GM21576 (cell line): Measurements from ENCODE around the gene EEA1.
A peak's percentile ranks its signal among the peaks of the same experiment; 100 is the strongest.
"Not testable (repeated sequence)": the region's sequence is repeated elsewhere in the genome, so short reads cannot be mapped to it uniquely, and the experiment has no call there.

Experiments
- ATAC-seq: cut with Tn5 transposase; IDR thresholded peaks from one replicate; pipeline ENCODE4 v1.9.1; 2021; ENCODE audit warnings: mild to moderate bottlenecking, moderate library complexity; ENCODE audit not compliant: unreplicated experiment

The EEA1 gene

GRCh38 chr12:92810370-92810769 is 118.7 kb downstream of the EEA1 start:
- ATAC-seq: peak; percentile 68

- ATAC-seq: no peak
Measured at GRCh38 chr12:92803903-92804302, 125.2 kb downstream of the EEA1 start.

GRCh38 chr12:92802906-92803305 is 126.2 kb downstream of the EEA1 start:
- ATAC-seq: no peak

- no peak for ATAC-seq
Measured at GRCh38 chr12:92796650-92797049, 132.4 kb downstream of the EEA1 start.

GRCh38 chr12:92794814-92795213 is 134.3 kb downstream of the EEA1 start:
- no peak for ATAC-seq

- not testable (repeated sequence) for ATAC-seq
Measured at GRCh38 chr12:92794356-92794755, 134.7 kb downstream of the EEA1 start.

- ATAC-seq: no peak
Measured at GRCh38 chr12:92786045-92786444, 143.1 kb downstream of the EEA1 start.

- no peak for ATAC-seq
Measured at GRCh38 chr12:92785563-92785950, 143.5 kb downstream of the EEA1 start.

- ATAC-seq: peak; percentile 97
Measured at GRCh38 chr12:92784797-92785562, 144.1 kb downstream of the EEA1 start.

GRCh38 chr12:92784356-92784755 is 144.7 kb downstream of the EEA1 start:
- ATAC-seq: no peak

GRCh38 chr12:92779902-92780301 is 149.2 kb downstream of the EEA1 start:
- no peak for ATAC-seq

- no peak for ATAC-seq
Measured at GRCh38 chr12:92778525-92778924, 150.6 kb downstream of the EEA1 start.

- ATAC-seq: no peak
Measured at GRCh38 chr12:92775416-92775815, 153.7 kb downstream of the EEA1 start.

GRCh38 chr12:92771001-92771400 is 158.1 kb downstream of the EEA1 start:
- no peak for ATAC-seq

- ATAC-seq: peak; percentile 92
Measured at GRCh38 chr12:92769124-92769901, 159.8 kb downstream of the EEA1 start.

- ATAC-seq: no peak
Measured at GRCh38 chr12:92765871-92766270, 163.2 kb downstream of the EEA1 start.

GRCh38 chr12:92764831-92765230 is 164.3 kb downstream of the EEA1 start:
- ATAC-seq: no peak

- ATAC-seq: no peak
Measured at GRCh38 chr12:92762773-92763172, 166.3 kb downstream of the EEA1 start.

- no peak for ATAC-seq
Measured at GRCh38 chr12:92759634-92760268, 169.3 kb downstream of the EEA1 start.

- ATAC-seq: no peak
Measured at GRCh38 chr12:92757597-92758121, 171.4 kb downstream of the EEA1 start.

GRCh38 chr12:92756898-92757596 is 172.0 kb downstream of the EEA1 start:
- no peak for ATAC-seq
